VCaP (cell line): ENCODE measurements around the gene KLHDC4.
"Not testable (repeated sequence)": the region's sequence is repeated elsewhere in the genome, so short reads cannot be mapped to it uniquely, and the experiment has no call there.

ENCODE experiments used
- H3K27ac ChIP-seq: fragments of 450-650 bp; 2 replicates; pipeline ENCODE4 v1.5.1; 2017
- TF ChIP-seq, protein P1 (sequence below): fragments of 450-650 bp; conservative IDR thresholded peaks from 2 replicates; pipeline ENCODE4 v1.5.1; 2017; ENCODE audit warnings: mild to moderate bottlenecking, moderate library complexity

Gene KLHDC4

DNA sequence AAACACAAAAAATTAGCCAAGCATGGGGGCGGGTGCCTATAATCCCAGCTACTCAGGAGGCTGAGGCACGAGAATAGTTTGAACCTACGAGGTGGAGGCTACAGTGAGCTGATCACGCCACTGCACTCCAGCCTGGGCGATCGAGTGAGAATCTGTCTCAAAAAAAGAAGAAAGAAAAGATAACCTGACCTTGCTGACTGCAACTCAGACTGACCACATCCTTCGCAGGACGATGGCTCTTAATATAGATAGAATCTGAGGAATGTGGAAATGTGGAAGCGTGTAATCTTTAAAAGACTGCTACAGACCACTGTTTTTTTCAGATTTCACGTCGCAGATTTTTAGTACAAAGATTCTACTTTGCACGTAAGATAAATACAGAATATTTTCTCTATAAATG lies 37.8 kb downstream of the KLHDC4 start:
- no peak overlapping the region for H3K27ac ChIP-seq
- TF ChIP-seq, protein P1, sequence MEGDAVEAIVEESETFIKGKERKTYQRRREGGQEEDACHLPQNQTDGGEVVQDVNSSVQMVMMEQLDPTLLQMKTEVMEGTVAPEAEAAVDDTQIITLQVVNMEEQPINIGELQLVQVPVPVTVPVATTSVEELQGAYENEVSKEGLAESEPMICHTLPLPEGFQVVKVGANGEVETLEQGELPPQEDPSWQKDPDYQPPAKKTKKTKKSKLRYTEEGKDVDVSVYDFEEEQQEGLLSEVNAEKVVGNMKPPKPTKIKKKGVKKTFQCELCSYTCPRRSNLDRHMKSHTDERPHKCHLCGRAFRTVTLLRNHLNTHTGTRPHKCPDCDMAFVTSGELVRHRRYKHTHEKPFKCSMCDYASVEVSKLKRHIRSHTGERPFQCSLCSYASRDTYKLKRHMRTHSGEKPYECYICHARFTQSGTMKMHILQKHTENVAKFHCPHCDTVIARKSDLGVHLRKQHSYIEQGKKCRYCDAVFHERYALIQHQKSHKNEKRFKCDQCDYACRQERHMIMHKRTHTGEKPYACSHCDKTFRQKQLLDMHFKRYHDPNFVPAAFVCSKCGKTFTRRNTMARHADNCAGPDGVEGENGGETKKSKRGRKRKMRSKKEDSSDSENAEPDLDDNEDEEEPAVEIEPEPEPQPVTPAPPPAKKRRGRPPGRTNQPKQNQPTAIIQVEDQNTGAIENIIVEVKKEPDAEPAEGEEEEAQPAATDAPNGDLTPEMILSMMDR: no peak

DNA sequence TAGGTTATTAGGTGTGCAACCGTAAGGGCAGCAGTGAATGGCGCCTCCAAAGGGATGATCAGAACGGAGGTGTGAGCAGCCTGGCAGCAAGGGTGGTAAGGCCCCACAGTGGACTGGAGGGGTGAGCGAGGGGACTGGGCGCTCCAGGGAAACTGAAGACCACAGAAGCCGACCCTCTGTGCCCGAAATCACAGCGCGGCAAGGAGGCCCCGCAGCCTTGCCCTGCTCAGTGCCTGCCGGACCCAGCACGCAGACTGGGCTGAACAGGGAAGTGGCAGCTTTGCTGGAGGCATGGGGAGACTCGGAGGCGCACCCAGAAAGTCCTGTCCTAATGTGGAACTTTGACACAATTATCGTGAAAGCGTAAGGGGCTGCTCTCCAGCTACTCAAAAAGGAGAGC lies 38.4 kb downstream of the KLHDC4 start:
- TF ChIP-seq, protein P1: no peak
- no peak overlapping the region for H3K27ac ChIP-seq

DNA sequence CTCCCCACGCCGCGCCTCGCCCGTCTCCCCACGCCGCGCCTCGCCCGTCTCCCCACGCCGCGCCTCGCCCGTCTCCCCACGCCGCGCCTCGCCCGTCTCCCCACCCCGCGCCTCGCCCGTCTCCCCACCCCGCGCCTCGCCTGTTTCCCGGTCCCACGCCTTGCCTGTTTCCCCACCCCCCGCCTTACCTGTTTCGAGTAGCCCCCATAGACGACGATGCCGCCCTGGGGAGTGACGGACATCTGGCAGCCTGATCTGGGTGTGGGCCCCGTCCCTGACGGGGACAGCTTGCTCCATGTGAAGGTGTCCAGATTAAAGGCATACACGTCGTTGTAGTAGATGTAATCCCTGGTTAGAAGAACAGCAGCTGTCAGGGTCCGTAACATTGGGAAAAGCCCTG lies 39.2 kb downstream of the KLHDC4 start:
- H3K27ac ChIP-seq: not testable (repeated sequence)

DNA sequence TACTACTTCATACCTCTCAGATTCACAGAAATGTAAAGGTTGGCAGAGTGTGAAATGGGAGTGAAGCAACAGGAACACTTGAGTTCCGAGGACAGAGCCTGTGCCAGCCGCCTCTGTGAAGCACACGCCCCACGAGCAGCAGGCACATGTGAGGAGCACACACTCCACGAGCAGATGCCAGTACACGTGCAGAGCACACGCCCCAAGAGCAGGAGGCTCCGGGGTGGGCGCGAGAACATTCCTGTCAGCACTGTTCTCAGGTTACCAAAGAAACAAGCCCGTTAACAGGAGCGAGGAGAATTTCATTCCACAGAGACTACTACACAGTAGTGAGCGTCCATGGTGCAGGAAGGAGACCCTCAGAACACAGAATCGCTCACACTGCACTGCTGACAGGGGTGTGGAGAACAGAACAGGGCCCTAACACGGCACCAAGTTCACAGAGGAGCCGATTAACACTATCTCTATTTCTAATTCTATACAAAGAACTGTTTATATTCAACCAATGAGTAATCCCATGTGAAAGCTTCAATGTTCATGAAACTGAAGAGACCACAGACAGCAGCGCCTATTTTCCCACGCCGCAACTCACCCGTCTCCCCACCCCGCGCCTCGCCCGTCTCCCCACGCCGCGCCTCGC lies 40.1 kb downstream of the KLHDC4 start:
- H3K27ac ChIP-seq: no peak overlapping the region

DNA sequence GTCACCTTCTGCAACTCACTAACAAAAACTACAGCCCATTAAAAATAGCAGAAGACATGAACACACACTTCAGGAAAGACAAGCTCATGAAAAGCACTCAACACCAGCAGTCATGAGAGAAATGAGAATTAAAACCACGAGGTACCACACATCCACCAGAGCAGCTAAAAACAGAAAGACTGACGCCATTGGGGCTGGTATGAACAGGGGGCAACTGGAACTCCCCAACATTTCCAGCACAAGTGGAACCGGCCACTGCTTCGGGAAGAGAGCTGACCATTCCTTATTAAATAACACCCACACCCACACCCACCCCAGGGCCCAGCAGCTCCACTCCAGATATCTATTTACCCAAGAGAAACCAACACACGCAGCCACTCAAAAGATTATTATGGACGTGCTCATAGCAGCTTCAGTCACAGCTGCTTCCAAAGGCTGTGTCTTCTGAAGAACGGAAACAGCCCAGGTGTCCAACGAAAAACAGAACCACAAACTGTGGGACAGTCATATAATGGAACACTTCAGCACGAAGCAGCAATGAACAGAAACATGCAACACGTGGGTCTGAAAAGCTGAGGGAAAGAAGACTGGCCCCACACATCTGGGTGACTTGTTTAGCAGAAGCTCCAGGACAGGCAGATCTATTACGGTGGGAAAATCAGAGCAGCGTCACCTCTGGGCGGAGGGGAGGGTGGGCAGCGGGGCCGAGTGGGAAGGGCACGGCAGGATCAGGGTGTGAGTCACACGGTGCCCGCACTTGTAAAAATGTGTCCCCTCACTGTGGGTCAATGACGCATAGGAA lies 41.1 kb downstream of the KLHDC4 start:
- TF ChIP-seq, protein P1: no peak
- H3K27ac ChIP-seq: no peak overlapping the region

More for the DNA sequence above, 40.1 kb downstream of the KLHDC4 start:
- TF ChIP-seq, protein P1: no peak

DNA sequence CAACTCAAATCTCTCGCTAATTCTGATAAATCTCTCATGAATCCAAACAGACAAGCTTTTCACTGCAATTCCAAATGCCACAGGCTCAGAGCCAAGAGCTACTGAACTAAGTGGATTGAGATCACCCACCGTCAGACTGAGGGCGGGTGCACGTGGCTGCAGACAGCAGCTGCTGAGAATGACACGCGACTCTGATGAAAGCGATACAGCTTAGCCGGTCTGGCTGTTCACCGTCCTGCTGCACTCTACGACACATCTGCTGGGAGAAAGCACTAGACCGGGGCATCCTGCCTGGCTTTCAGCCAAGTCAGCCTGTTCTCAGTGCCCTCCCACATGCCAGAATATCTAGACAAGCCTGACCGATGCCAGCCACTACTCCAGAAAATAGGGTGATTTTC lies 42.6 kb downstream of the KLHDC4 start:
- H3K27ac ChIP-seq: no peak overlapping the region
- TF ChIP-seq, protein P1: no peak

DNA sequence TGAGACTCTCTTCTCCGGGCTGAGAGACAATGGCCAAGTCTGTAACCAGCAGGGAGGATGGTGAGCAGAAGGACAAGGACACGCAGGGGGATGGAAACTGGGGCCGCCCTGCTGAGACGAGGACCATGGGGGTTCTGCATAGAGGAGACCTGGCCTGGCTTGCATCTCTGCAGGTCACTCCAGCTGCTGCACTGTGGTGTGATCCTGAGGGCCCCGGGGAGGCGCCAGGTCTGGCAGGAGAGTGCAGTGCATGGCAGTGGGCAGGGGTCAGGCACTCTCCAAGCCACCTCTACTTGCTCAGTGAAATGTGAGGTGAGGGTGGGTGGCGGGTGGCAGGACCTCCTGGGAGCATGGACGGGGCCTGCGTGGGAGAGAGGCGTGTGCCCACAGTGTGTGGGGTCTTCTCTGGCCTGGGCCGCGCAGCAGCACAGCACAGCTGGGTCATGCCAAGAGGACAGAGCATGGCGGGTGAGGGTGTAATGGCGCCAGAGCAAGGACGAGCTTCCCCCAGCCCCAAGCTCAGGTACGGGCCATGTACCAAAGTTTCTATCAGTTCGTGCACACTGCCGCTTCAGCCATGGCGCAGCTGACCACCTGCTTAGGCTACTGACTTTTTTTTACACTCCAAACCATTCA lies 43.1 kb downstream of the KLHDC4 start:
- no peak overlapping the region for H3K27ac ChIP-seq

More for the DNA sequence above, 43.1 kb downstream of the KLHDC4 start:
- TF ChIP-seq, protein P1: no peak
